Vagina (tissue), 2 donors: Measurements from ENCODE around the gene APOC3. TPM values are rescaled to one million over a fixed set of nuclear protein-coding genes. Genes with fewer than 3 reads are reported as not detected.
A peak's percentile ranks its signal among the peaks of the same experiment; 100 is the strongest.

Source experiments
- DNase-seq, 2 donors: peaks; one replicate each; pipeline ENCODE4 v3.0.0-alpha.2; 2017; ENCODE audit errors: extremely low spot score in 2 of 2
- H3K27ac ChIP-seq: fragments of 200-600 bp; sonication (generic); one replicate; pipeline ENCODE4 v1.5.1; 2019
- H3K27me3 ChIP-seq: fragments of 200-600 bp; sonication (generic); one replicate; pipeline ENCODE4 v1.5.1; 2019
- H3K36me3 ChIP-seq, 2 donors: fragments of 200-600 bp; sonication (generic); one replicate each; pipeline ENCODE4 v1.5.1; 2017 to 2019
- H3K4me1 ChIP-seq: fragments of 200-600 bp; sonication (generic); one replicate; pipeline ENCODE4 v1.5.1; 2019
- H3K4me3 ChIP-seq, 2 donors: fragments of 200-600 bp; sonication (generic); 1 replicate in 1 of 2; 2 replicates in 1 of 2; pipeline ENCODE4 v1.5.1; 2016 to 2019
- H3K9me3 ChIP-seq: fragments of 200-600 bp; sonication (generic); one replicate; pipeline ENCODE4 v1.5.1; 2019
- POLR2A ChIP-seq, 2 donors: fragments of 450-650 bp; IDR thresholded peaks; one replicate each; pipeline ENCODE4 v1.6.1; 2017; ENCODE audit warnings: antibody characterized with exemption in 2 of 2, mild to moderate bottlenecking in 2 of 2, moderate library complexity in 2 of 2
- POLR2AphosphoS5 ChIP-seq, 2 donors: sonication (generic); formaldehyde crosslinking; IDR thresholded peaks; one replicate each; pipeline ENCODE4 v1.9.0; 2017; ENCODE audit warnings: antibody characterized with exemption in 2 of 2, mild to moderate bottlenecking in 2 of 2, low read depth in 1 of 2; ENCODE audit not compliant: insufficient read depth in 1 of 2
- intact Hi-C: fragments of 100-400 bp; cut with DNase I; formaldehyde crosslinking; loops from one replicate; pipeline ENCODE4 v1.15.1; 2023
- total RNA-seq: library from RNA; depleted of rRNA; stranded (reverse); fragments of >200 nt; gene quantifications from one replicate; pipeline ENCODE4 v1.2.3, GENCODE V29; 2016
- TF ChIP-seq, protein P1 (sequence below), 3 experiments: fragments of 450-650 bp in 2 of 3; fragments of 200-600 bp in 1 of 3; sonication (generic) in 1 of 3; IDR thresholded peaks; one replicate each; pipeline ENCODE4 v1.5.1; 2017 to 2019; ENCODE audit warnings: antibody characterized with exemption in 3 of 3, mild to moderate bottlenecking in 2 of 3, moderate library complexity in 2 of 3

Gene APOC3
- total RNA-seq, 1 donor from 2014 or later = not detected

- H3K9me3 ChIP-seq = no peaks in the 10 kb centered on the region
- no peak for TF ChIP-seq POLR2AphosphoS5 (IDR thresholded peaks at IDR 0.05; ENCODE audit: insufficient read depth in 1 of 2, low read depth in 1 of 2)
- TF ChIP-seq, protein P1, sequence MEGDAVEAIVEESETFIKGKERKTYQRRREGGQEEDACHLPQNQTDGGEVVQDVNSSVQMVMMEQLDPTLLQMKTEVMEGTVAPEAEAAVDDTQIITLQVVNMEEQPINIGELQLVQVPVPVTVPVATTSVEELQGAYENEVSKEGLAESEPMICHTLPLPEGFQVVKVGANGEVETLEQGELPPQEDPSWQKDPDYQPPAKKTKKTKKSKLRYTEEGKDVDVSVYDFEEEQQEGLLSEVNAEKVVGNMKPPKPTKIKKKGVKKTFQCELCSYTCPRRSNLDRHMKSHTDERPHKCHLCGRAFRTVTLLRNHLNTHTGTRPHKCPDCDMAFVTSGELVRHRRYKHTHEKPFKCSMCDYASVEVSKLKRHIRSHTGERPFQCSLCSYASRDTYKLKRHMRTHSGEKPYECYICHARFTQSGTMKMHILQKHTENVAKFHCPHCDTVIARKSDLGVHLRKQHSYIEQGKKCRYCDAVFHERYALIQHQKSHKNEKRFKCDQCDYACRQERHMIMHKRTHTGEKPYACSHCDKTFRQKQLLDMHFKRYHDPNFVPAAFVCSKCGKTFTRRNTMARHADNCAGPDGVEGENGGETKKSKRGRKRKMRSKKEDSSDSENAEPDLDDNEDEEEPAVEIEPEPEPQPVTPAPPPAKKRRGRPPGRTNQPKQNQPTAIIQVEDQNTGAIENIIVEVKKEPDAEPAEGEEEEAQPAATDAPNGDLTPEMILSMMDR (IDR thresholded peaks at IDR 0.05) = no peak
- TF ChIP-seq POLR2A (IDR thresholded peaks at IDR 0.05) = no peak
- H3K36me3 ChIP-seq = peaks cover 0 to 43% of the 10 kb centered on the region in 2 donors
- peak overlapping the region; percentile 76 for H3K27ac ChIP-seq
- DNase-seq = no peak
- H3K27me3 ChIP-seq = no peaks in the 10 kb centered on the region
- intact Hi-C loops = loop anchor here (1.0 kb wide), 1 partner anchor 49 kb away; no protein-coding TSS in a partner anchor
- peaks cover 27% of the 10 kb centered on the region for H3K4me1 ChIP-seq
- H3K4me3 ChIP-seq = peak overlapping the region; percentile 87 to 99
Measured at GRCh38 chr11:116787436-116787785, 42.3 kb upstream of the APOC3 start.

GRCh38 chr11:116787786-116788486 is 41.8 kb upstream of the APOC3 start, which contains the start of gene ZPR1:
Gene ZPR1, minus strand, starts transcription at chr11:116788023. Its CDS starts 33 bp downstream, at chr11:116787990.
- H3K4me3 ChIP-seq = peak within 1 kb of the TSS; percentile 87 to 99
- H3K27me3 ChIP-seq = no peaks in the 10 kb centered on the region
- no peaks in the 10 kb centered on the region for H3K9me3 ChIP-seq
- no peak for DNase-seq
- intact Hi-C loops = loop anchor here (1.0 to 2.0 kb wide), 2 partner anchors 48 to 317 kb away; no protein-coding TSS in a partner anchor
- H3K36me3 ChIP-seq = peaks cover 0 to 38% of the 10 kb centered on the region in 2 donors
- peak within 1 kb of the TSS; percentile 76 for H3K27ac ChIP-seq
- TF ChIP-seq POLR2A (IDR thresholded peaks at IDR 0.05) (peak in 1 of 2 donors; percentile 23), POLR2AphosphoS5 (IDR thresholded peaks at IDR 0.05; ENCODE audit: insufficient read depth in 1 of 2, low read depth in 1 of 2) (peak; percentile 60 to 77)
- TF ChIP-seq, protein P1 (IDR thresholded peaks at IDR 0.05) = no peak
- peaks cover 27% of the 10 kb centered on the region for H3K4me1 ChIP-seq

DNA sequence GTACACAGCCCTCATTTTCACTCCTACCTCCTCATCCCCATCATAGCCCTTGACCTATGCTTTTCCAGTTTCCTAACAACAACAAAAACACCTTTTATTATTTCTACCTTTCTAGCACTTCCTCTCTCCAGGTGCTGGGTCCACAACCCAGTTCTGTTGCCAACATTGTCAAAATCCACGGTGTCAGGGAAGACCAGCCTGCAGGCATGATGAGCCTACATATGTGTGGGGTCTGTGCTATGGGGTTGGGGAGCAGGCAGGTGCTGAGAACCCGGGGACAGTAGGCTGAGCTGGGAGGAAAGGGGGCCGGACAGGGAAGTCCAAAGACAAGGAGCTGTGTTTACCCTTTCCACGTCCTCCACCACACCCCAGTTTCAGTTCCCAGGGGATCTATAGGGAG is 41.2 kb upstream of the APOC3 start:
- Histone ChIP-seq H3K27me3 (no peaks in the 10 kb centered on the region), H3K4me3 (peak overlapping the region; percentile 87 to 99), H3K9me3 (no peaks in the 10 kb centered on the region), H3K27ac (no peak overlapping the region), H3K36me3 (peaks cover 0 to 32% of the 10 kb centered on the region in 2 donors), H3K4me1 (peaks cover 27% of the 10 kb centered on the region)
- no peak for DNase-seq
- intact Hi-C loops = loop anchor here (2.0 kb wide), 1 partner anchor 316 kb away; no protein-coding TSS in a partner anchor
- TF ChIP-seq, protein P1 (IDR thresholded peaks at IDR 0.05) = no peak
- TF ChIP-seq POLR2AphosphoS5 (IDR thresholded peaks at IDR 0.05; ENCODE audit: insufficient read depth in 1 of 2, low read depth in 1 of 2) = no peak

GRCh38 chr11:116788975-116789374 is 40.7 kb upstream of the APOC3 start:
- intact Hi-C loops = loop anchor here (2.0 kb wide), 1 partner anchor 316 kb away; no protein-coding TSS in a partner anchor
- no peak for DNase-seq
- Histone ChIP-seq H3K36me3 (peaks cover 0 to 27% of the 10 kb centered on the region in 2 donors), H3K27me3 (no peaks in the 10 kb centered on the region), H3K9me3 (no peaks in the 10 kb centered on the region), H3K27ac (no peak overlapping the region), H3K4me3 (no peak overlapping the region), H3K4me1 (peaks cover 27% of the 10 kb centered on the region)
- TF ChIP-seq POLR2A (IDR thresholded peaks at IDR 0.05) (no peak), POLR2AphosphoS5 (IDR thresholded peaks at IDR 0.05; ENCODE audit: insufficient read depth in 1 of 2, low read depth in 1 of 2) (no peak)
- TF ChIP-seq, protein P1 (IDR thresholded peaks at IDR 0.05) = no peak
